MM.1S (cell line): ENCODE measurements around the gene IL17RD.

Experiments used
- CTCF ChIP-seq: fragments of 300-600 bp; sonication (generic); IDR thresholded peaks from 2 replicates; pipeline ENCODE4 v1.5.1; 2016; ENCODE audit warnings: antibody characterized with exemption, low read length, mixed read lengths
- EZH2 ChIP-seq: fragments of 300-600 bp; sonication (generic); optimal IDR thresholded peaks from 2 replicates; pipeline ENCODE3; 2017; ENCODE audit warnings: low read depth, mild to moderate bottlenecking, antibody characterized with exemption, low read length, mixed read lengths

- no peak for TF ChIP-seq CTCF
- no peak for TF ChIP-seq EZH2
These were observed 1.4 kb downstream of the IL17RD start for GRCh38 chr3:57163751-57164150.
